Stimulated activated memory B cell treated with anti-CD40 and anti-IgM and Interleukin-4, amounts not matched to agents 10 μg/mL and 1 μg/mL and 100 μg/mL, for 72 hours (primary cell): ENCODE data around the gene CACNG8.
"Not testable (repeated sequence)": the region's sequence is repeated elsewhere in the genome, so short reads cannot be mapped to it uniquely, and the experiment has no call there.

Experiments used
- ATAC-seq: fragments of 150-1000 bp; cut with Tn5 transposase; 2 replicates; pipeline ENCODE4 v1.10.0; 2021
- H3K27ac Mint-ChIP-seq: one replicate; pipeline ENCODE4 v1.8.0; 2022; ENCODE audit warnings: mild to moderate bottlenecking, mixed read lengths
- H3K27me3 Mint-ChIP-seq: one replicate; pipeline ENCODE4 v1.8.0; 2022; ENCODE audit warnings: mixed read lengths
- H3K36me3 Mint-ChIP-seq: one replicate; pipeline ENCODE4 v1.8.0; 2022; ENCODE audit warnings: mixed read lengths
- H3K4me1 Mint-ChIP-seq: one replicate; pipeline ENCODE4 v1.8.0; 2022; ENCODE audit warnings: mixed read lengths
- H3K4me3 Mint-ChIP-seq: one replicate; pipeline ENCODE4 v1.8.0; 2022; ENCODE audit warnings: mild to moderate bottlenecking, moderate library complexity, mixed read lengths
- H3K9me3 Mint-ChIP-seq: one replicate; pipeline ENCODE4 v1.8.0; 2022; ENCODE audit warnings: mixed read lengths

Gene CACNG8

DNA sequence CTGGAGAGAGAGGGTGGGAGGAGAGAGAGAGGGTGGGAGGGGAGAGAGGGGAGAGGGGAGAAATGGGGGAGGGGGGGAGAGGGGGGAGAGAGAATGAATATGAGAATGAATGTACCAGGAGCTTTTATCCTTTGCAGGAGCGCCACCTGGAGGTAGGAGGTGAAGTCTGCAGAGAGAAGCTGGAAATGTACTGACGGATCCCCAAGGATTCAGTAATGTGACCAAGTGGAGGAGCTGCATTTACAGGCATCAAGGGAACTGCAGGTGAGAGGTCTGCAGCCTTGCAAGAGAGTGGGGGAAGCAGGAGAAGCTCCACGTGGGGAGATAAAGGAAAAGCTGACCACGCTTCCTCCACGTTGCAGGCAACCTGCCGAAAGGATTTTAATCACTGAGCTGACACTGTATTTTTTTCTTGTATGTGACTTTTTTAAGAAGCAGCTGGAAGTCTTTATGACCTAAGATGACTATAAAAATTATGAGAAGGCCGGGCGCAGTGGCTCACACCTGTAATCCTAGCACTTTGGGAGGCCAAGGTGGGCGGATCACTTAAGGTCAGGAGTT, 67.3 kb downstream of the CACNG8 start:
- no peak for ATAC-seq
- peaks cover 25% of the 10 kb centered on the region for H3K27me3 Mint-ChIP-seq

DNA sequence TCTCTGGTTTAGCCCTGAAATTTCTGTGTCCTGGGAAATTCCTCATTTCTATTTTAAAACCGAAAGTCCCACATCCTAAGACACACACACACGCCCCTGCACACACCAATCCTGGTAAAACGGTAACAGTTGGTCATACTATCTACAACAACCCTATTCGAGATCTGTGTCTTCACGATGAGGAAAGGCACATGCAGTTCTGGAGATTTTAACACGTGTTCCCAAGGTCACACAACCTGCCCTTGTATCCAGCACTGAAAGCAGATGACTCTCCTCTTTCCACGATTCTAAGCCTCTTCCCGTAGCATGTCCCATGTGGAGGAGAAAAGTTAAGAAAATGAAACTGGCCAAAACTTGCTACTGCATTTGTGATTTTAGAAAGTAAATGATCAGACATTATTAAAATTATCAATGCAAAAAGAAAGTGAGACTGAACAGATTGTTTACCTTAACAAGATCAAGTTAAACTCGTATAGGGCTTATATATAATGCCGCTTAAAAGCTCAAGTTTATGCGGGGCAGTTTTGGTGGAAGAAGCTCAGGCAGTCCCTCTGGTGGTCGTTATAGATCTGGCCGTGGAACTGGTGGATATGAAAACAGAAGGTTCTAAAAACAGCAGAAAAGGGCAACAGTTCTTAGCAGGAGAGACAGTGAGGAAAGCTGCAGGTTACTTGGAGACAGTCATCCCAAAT, 68.3 kb downstream of the CACNG8 start:
- Mint-ChIP-seq H3K27ac (no peak overlapping the region), H3K36me3 (no peaks in the 10 kb centered on the region), H3K4me3 (no peak overlapping the region), H3K27me3 (peaks cover 28% of the 10 kb centered on the region), H3K9me3 (peaks cover 7% of the 10 kb centered on the region), H3K4me1 (no peaks in the 10 kb centered on the region)
- ATAC-seq, result no peak

More for the DNA sequence above, 67.3 kb downstream of the CACNG8 start:
- Mint-ChIP-seq H3K4me3 (no peak overlapping the region), H3K27ac (no peak overlapping the region), H3K4me1 (no peaks in the 10 kb centered on the region), H3K36me3 (no peaks in the 10 kb centered on the region), H3K9me3 (peaks cover 7% of the 10 kb centered on the region)

DNA sequence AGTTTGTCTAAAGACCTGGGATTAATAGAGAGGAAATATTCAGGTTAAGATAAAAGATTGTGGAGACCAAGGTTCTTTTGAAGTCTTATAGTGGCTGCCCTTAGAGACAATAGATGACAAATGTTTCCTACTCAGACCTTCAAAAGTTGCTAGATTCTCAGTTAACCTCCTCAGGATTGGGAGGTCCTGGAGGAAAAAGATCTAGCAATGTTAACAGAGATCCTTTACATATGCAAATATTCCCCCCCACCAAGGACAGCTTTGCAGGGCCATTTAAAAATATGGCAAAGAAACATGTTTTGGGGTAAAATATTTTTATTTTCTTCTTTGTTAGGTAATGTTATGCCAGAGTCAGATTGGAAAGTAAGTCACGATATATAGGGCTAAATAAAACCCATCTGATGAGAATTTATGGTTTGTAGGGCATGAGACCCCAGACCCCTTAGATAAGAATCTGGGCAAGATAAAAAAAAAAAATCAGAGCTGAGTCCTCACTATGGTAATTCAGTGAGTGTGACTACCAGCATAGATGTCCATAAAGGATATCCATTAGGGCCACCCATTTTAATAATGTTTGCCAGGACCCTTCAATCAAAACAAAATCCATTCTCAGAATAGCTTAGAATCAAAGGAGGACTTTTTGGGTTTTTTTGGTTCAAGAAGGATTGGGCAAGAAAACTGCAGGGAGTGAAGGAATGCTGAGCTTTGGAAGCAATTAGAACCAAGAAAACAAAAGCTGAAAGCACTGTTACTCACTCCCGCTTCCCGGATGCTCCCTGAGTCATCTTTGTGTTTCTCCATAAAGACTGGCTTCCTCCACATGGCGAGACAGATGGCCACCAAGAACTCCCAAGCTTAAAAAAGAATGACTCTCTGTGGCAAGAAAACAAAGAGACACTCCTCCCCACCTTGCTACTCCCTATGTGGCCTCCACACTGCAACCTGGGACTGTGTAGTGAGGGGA, 72.8 kb downstream of the CACNG8 start:
- no peaks in the 10 kb centered on the region for H3K4me1 Mint-ChIP-seq
- H3K27me3 Mint-ChIP-seq, result peaks cover 11% of the 10 kb centered on the region
- H3K9me3 Mint-ChIP-seq, result peaks cover 14% of the 10 kb centered on the region
- no peaks in the 10 kb centered on the region for H3K36me3 Mint-ChIP-seq
- no peak for ATAC-seq
- no peak overlapping the region for H3K4me3 Mint-ChIP-seq
- no peak overlapping the region for H3K27ac Mint-ChIP-seq

DNA sequence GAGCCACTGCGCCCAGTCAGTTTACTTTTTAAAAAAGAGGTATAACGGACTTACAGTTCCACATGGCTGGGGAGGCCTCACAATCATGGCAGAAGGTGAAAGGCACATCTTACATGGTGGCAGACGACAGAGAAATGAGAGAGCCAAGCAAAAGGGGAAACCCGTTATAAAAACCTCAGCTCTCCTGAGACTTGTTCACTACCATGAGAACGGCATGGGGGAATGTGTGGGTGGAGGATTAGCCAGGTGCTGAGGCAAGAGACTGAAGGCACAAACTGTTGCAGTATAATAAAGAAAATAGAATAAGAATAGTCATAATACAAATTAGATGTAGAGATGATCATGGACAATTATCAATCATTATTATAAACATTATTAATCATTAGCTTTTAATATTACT, 73.8 kb downstream of the CACNG8 start:
- Mint-ChIP-seq H3K27me3 (peaks cover 11% of the 10 kb centered on the region), H3K9me3 (peaks cover 12% of the 10 kb centered on the region)
- not testable (repeated sequence) for H3K36me3 Mint-ChIP-seq, H3K27ac Mint-ChIP-seq, H3K4me3 Mint-ChIP-seq, H3K4me1 Mint-ChIP-seq, ATAC-seq
